ENCODE results near the gene LGALS4. TPM values are rescaled to one million over a fixed set of nuclear protein-coding genes. Genes with fewer than 3 reads are reported as not detected.

LGALS4 gene
- total and polyA plus RNA-seq, 9 of the 15 experiments (the other 6 are each of a cell fraction or from before 2014, with no cell fraction given), result 0.08 to 1.1 (median 0.30) TPM; not detected in 3

GRCh38 chr19:38769635-38770211 lies 43.0 kb downstream of the LGALS4 start (continued):
- TF ChIP-seq MAX (CRISPR knock-in tag; IDR thresholded peaks at IDR 0.05) (0 out of 2 replicates have a peak, but pooled peaks have one; percentile 12), ZNF592 (IDR thresholded peaks at IDR 0.05) (0 out of 2 replicates have a peak, but pooled peaks have one; percentile 21), CREM (IDR thresholded peaks at IDR 0.05; ENCODE audit: low read depth) (peak; percentile 40; the same call in 1 of the 2 replicates), ZBTB33 (CRISPR knock-in tag; IDR thresholded peaks at IDR 0.05) (peak; percentile 86), ZBTB1 (CRISPR knock-in tag; IDR thresholded peaks at IDR 0.05; ENCODE audit: borderline replicate concordance, low read depth) (no peak), RAD21 (CRISPR knock-in tag; conservative IDR thresholded peaks at IDR 0.05 in 1 of 2, IDR thresholded peaks at IDR 0.05 in 1 of 2) (peak in 1 of 2 experiments; percentile 54; a peak in 2 of 4 replicates), MLLT1 (IDR thresholded peaks at IDR 0.05) (no peak), ZNF561 (CRISPR knock-in tag; conservative IDR thresholded peaks at IDR 0.05) (no peak), FOXP1 (CRISPR knock-in tag; IDR thresholded peaks at IDR 0.05) (no peak), ZBTB12 (CRISPR knock-in tag; IDR thresholded peaks at IDR 0.05) (no peak), EP400 (IDR thresholded peaks at IDR 0.05) (peak; percentile 15; the same call in 1 of the 2 replicates), MAZ (CRISPR knock-in tag; conservative IDR thresholded peaks at IDR 0.05 in 1 of 2, IDR thresholded peaks at IDR 0.05 in 1 of 2) (0 out of 4 replicates have a peak, but pooled peaks of 1 of the 2 experiments have one; percentile 20), MCM5 (IDR thresholded peaks at IDR 0.05; ENCODE audit: low read depth) (no peak), CREB3L1 (IDR thresholded peaks at IDR 0.05; ENCODE audit: borderline replicate concordance, low read depth) (no peak), HDGF (IDR thresholded peaks at IDR 0.05) (no peak)
